ENCODE results near the gene FAM124A. TPM values are rescaled to one million over a fixed set of nuclear protein-coding genes. Genes with fewer than 3 reads are reported as not detected.
"Not testable (repeated sequence)": the region's sequence is repeated elsewhere in the genome, so short reads cannot be mapped to it uniquely, and the experiment has no call there.

FAM124A gene
- total RNA-seq, 1 experiment from 2014 or later, result 0.20 TPM

DNA sequence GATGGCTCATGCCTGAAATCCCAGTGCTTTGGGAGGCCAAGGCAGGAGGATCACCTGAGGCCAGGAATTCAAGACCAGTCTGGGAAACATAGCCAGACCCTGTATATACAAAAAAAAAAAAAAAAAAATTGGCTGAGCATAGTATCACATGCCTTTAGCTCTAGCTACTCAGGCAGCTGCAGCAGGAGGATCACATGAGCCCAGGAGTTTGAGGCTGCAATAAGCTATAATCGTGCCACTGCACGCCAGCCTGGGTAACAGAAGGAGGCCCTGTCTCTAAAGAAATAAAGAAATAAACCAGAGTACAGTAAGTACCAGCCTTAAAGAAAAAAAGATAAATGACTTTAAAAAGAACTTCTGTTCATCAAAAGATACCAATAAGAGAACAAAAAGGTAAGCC is 52.9 kb downstream of the FAM124A start:
- no peaks in the 10 kb centered on the region for H3K27me3 ChIP-seq

DNA sequence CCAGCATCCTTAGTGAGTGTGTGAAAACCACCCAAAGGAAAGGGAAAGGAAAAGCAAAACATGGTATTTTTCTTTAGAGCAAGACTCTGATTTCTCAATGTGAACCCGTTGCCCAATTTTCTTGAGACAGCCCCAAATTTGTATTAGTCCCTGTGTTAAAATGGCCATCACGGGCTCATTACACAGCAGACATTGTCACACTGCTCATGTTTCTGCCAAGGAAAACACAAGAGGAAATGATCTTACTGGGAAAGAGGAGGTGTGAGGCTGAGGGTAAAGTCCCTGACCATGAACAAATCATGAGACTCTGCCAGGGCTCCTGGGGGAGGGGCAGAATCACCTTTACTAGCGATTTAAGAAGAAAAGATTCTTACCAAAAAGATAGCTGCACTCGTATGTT is 54.4 kb downstream of the FAM124A start:
- Histone ChIP-seq H3K9me3 (no peaks in the 10 kb centered on the region), H3K4me3 (no peak overlapping the region), H3K27me3 (no peaks in the 10 kb centered on the region), H3K36me3 (no peaks in the 10 kb centered on the region)
- DNase-seq, result no peak

More for the DNA sequence above, 52.9 kb downstream of the FAM124A start:
- Histone ChIP-seq H3K36me3 (no peaks in the 10 kb centered on the region), H3K9me3 (no peaks in the 10 kb centered on the region), H3K4me3 (no peak overlapping the region)
- no peak for DNase-seq

DNA sequence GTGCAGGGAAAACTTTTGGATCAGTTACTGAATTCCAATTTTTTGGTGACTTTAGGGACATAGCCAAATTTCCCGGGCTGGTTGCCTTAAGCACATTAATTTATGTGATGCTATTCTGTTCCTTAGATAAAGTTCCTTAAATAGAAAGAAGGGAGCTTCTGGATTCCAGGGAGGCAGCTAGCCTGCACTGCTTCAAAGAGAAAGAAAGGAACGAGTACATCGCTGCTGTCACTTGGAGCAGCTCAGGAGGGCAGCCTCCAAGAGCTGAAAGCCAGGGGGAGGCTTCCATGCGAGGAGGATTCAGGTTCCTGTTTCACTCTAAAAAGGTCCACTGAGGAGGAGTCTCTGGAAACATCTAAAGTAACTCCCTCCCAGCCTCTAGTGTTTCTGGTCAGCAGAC is 55.7 kb downstream of the FAM124A start:
- no peaks in the 10 kb centered on the region for H3K9me3 ChIP-seq
- H3K27me3 ChIP-seq, result no peaks in the 10 kb centered on the region
- DNase-seq, result no peak
- no peaks in the 10 kb centered on the region for H3K36me3 ChIP-seq
- H3K4me3 ChIP-seq, result no peak overlapping the region

DNA sequence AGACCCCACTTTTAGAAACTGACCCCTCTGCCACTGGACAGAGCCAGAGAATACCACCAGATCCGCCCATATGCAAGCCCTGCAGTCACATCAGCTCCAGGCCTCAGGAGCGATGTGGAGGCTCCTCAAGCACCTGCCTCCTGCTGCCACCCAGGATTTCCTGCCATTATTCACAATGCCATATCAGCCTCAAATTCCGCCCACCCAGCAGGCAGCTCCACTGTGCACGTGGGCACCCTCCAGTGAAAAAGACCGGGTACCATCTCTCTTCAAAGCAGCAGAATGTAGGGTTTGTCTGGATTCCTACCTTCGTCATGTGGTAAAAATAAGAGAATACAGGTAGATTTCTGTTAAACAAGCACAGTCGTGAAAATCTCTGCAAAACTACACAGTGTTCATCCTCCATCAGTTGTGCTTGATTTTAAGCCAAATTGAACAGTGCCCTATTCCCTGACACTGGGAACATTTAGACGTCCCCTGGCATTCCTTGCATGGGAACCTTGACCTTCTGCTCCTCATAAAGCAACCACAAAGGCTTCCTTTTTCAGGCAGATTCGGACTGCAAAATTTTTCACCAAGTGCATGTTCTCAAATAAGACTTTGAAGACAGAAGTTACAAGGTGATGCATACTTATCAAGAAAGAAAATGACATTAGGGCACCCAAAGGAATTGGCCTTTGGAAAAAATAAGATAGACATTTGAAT is 56.4 kb downstream of the FAM124A start:
- H3K36me3 ChIP-seq, result no peaks in the 10 kb centered on the region
- no peak overlapping the region for H3K4me3 ChIP-seq
- H3K9me3 ChIP-seq, result no peaks in the 10 kb centered on the region
- DNase-seq, result no peak
- no peaks in the 10 kb centered on the region for H3K27me3 ChIP-seq

DNA sequence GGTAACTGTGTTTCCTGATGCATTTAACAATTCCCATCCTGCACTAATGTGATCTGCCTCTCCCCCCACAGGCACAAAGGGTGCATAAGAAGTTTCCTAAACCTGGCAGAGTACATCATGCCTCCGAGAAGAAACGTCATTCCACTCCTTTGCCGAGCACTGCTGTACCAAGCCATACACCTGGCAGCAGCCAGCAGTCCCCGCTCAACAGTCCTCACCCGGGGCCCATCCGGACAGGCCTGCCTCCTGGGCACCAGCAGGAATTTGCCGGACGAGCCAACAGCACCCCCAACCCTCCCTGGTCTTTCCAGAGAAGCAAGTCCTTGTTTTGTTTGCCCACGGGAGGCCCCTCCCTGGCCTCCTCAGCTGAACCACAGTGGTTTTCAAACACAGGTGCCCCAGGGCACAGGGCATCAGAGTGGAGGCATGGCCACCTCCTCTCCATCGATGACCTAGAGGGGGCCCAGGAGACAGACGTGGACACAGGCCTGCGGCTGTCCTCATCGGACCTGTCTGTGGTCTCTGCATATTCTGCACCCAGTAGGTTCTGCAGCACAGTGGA is 58.3 kb downstream of the FAM124A start:
- Histone ChIP-seq H3K4me3 (no peak overlapping the region), H3K36me3 (no peaks in the 10 kb centered on the region), H3K9me3 (no peaks in the 10 kb centered on the region), H3K27me3 (no peaks in the 10 kb centered on the region)
- DNase-seq, result no peak

DNA sequence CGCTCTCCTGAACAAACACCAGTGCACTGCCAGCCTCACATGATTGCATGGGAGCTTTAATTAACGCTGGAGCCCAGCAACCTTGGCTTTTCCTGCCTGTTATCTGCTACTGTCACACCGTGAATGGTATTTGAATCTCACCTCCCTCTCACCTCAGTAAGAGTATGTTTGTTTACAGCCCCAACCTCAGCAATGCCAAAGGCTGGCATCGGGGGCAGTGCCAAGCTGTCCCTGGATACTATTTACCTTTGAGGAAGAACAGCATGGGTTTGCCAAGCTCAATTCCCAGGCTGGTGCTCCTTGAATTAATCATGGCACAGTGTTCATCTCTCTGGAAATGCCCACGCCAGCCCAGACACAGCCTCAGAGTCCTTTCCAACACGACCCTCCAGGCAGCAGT is 60.1 kb downstream of the FAM124A start:
- Histone ChIP-seq H3K36me3 (no peaks in the 10 kb centered on the region), H3K27me3 (no peaks in the 10 kb centered on the region), H3K9me3 (no peaks in the 10 kb centered on the region), H3K4me3 (no peak overlapping the region)
- no peak for DNase-seq

DNA sequence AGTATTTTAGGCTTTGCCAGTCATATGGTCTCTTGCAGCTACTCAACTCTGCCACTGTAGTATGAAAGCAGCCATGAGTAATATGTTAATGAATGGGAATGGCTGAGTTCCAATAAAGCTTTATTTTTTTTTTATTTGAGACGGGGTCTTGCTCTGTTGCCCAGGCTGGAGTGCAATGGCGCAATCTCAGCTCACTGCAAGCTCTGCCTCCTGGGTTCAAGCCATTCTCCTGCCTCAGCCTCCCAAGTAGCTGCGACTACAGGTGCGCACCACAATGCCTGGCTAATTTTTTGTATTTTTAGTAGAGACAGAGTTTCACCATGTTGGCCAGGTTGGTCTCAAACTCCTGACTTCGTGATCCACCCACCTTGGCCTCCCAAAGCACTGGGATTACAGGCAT is 60.7 kb downstream of the FAM124A start:
- not testable (repeated sequence) for H3K9me3 ChIP-seq, H3K36me3 ChIP-seq, DNase-seq, H3K4me3 ChIP-seq, H3K27me3 ChIP-seq

DNA sequence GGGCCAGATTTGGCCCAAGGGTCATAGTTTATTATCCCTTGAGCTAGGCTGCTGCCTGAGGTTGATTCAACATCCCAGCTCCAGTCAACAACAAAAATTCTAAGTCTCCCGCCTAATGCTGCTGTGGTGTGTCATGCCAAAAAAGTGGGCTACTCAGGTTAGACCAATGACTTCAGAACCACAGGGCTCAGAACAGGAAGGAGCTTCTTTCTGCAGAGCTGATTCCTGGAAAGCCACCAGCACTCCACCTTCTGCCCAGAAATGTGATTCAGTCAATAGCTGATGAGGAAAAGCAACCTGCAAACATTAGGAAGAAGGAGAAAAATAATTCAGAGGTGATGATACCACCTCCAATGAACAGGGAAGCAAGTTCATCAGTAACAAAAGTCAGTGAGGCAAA is 61.2 kb downstream of the FAM124A start:
- Histone ChIP-seq H3K4me3 (no peak overlapping the region), H3K36me3 (no peaks in the 10 kb centered on the region), H3K27me3 (no peaks in the 10 kb centered on the region), H3K9me3 (no peaks in the 10 kb centered on the region)
- DNase-seq, result peak; percentile 39

DNA sequence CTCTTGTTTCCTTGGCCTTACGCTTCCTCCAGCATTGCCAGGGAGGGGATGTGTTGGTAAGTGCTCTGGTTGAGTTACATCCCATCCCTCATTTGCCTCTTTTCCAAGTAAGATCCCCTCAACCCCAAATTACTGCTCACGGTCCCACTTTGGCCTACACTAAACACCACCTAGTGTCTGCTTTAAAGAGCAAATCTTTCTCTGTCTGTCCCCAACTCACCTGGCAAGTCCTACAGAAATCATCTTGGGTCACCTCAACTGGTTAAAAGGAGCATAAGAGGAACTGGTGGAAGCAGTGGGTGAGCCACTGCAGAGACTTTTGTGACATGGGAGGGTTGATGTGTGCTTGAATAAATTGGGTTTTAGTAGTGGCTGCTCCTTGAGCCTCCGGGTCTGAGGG is 62.1 kb downstream of the FAM124A start:
- no peaks in the 10 kb centered on the region for H3K36me3 ChIP-seq
- no peaks in the 10 kb centered on the region for H3K9me3 ChIP-seq
- no peak for DNase-seq
- H3K4me3 ChIP-seq, result no peak overlapping the region
- H3K27me3 ChIP-seq, result no peaks in the 10 kb centered on the region

DNA sequence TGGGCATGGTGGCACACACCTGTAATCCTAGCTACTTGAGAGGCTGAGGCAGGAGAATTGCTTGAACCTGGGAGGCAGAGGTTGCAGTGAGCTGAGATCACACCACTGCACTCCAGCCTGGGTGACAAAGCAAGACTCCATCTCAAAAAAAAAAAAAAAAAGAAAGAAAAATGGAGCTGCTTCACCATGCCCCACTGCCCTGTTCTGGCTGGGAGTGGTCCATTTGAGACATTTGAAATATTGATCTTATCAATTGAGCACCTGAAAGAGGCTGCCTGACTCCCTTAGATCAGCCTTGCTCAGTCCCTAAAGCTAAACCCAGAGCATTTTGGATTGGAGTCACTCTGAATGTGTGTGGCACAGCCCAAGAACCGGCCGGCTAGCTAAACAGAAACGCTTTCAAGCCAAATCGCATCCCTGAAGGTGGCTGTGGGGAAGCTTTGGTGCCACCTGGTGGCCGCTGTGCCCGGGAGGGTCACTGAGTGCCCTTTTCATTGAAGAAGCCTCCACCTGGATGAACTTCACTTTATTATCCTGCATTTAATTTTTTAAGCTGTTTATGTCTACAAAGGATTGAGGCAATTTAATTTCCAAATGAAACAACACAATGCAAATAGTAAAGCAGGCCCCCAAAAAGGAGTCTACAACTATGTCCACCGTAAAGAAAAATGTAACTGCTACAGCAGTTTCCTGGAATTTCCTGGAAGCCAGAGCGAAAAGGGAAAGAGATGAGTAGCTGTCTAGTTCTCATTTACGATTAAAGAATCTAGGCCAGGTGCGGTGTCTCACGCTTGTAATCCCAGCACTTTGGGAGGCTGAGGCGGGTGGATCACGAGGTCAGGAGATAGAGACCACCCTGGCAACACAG is 64.2 kb downstream of the FAM124A start:
- DNase-seq, result peak; percentile 54
- Histone ChIP-seq H3K9me3 (no peaks in the 10 kb centered on the region), H3K36me3 (no peaks in the 10 kb centered on the region), H3K27me3 (no peaks in the 10 kb centered on the region), H3K4me3 (no peak overlapping the region)

DNA sequence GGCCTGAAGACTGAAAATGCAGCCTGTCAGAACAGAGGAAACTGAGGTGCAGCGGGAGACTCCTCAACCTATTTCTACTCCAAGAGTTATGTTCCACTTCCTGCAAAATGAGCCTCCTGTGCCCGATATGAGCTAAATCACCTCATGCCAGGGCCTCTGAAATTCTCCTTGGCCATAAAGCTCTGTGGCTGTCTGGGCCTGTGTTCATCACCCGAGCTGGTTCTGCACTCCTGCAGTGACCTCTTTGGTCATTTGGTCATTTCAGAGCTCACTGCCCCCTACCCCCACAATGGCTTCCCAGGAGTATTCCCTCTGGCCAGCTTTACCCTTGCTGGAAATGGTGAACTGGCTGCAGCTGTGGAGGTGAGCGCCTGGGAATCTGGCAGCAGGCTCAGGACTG is 65.6 kb downstream of the FAM124A start:
- no peaks in the 10 kb centered on the region for H3K36me3 ChIP-seq
- H3K27me3 ChIP-seq, result no peaks in the 10 kb centered on the region
- no peak for DNase-seq
- no peaks in the 10 kb centered on the region for H3K9me3 ChIP-seq
- H3K4me3 ChIP-seq, result no peak overlapping the region

DNA sequence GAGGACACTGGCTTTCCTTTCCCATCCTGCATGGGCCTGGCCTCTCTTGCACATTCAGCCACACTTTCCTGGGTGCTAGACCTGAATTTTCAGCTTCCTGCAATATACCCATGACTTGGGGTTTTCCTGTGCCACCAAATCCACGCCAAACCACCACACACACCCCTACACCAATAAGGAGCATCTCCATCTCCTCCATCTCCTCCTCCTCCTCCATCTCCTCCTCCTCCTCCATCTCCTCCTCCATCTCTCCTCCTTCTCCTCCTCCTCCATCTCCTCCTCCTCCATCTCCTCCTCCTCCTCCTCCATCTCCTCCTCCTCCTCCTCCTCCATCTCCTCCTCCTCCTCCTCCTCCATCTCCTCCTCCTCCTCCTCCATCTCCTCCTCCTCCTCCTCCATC is 66.1 kb downstream of the FAM124A start:
- not testable (repeated sequence) for DNase-seq

DNA sequence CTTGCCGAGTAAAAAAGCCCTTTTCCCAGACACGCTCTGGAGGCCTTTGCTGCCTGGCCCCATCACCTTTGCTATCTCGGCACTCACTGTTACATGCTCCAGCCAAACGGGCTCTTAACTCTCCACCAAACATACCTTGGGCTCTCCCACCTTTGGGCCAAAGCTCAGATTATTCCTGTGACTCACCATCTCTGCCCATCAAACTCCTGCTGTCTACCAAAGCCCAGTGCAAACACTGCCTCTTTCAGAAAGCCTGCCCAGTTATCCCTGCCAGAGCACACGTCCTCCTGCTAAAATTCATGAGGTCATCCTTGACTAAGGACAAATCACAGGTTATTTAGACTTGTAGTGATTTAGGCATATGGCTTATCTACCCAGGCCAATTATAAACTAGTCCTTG is 69.1 kb downstream of the FAM124A start:
- no peaks in the 10 kb centered on the region for H3K9me3 ChIP-seq
- H3K27me3 ChIP-seq, result no peaks in the 10 kb centered on the region
- no peaks in the 10 kb centered on the region for H3K36me3 ChIP-seq
- H3K4me3 ChIP-seq, result no peak overlapping the region
- peak; percentile 73 for DNase-seq

More for the DNA sequence above, 66.1 kb downstream of the FAM124A start:
- not testable (repeated sequence) for H3K36me3 ChIP-seq, H3K9me3 ChIP-seq, H3K27me3 ChIP-seq, H3K4me3 ChIP-seq

DNA sequence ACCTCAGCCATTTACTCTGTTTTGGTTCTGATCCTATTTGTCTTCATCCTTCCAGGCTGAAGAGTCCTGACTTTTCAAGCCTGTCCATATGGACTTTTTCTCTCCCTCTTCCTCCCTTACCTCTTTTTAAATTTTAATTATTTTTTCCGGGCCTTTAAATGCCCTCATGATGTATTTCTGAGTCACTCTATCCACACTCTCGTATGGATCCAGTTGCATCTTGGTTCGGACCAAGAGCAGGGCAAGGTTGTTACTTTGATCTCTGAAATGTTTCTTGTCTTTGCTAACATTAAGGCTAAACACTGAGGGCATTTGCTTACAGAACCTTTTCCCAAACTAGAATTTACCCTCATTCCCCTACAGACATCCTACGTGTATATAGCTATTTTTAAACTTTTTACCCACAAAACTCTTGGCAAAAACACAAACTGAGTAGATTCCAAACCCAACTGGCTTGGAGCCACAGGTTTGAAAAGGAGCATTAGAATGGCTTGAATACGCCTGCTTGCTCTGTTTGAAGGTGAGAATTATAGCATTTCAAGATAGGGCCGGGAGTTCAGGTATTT is 69.9 kb downstream of the FAM124A start:
- H3K36me3 ChIP-seq, result no peaks in the 10 kb centered on the region
- no peaks in the 10 kb centered on the region for H3K9me3 ChIP-seq
- H3K4me3 ChIP-seq, result no peak overlapping the region
- H3K27me3 ChIP-seq, result no peaks in the 10 kb centered on the region
- DNase-seq, result no peak

DNA sequence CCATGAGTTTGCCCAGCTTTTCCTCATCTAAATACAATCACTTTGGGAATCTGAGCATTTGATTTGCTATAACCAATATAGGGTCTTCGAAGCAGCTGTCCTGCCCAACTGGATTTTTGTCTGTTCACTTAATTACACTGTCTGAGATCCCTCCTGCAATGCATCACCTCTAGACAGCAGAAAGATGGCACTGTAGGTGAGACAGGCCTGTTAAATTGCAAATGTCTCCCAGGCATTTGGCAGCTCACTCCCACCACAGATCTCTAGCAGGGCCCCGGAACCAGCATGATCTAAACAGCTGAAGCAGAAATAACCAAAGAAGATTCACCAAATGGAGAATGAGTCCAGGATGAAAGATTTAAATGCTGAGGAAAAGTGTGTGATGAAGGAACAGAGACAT is 75.4 kb downstream of the FAM124A start:
- H3K9me3 ChIP-seq, result no peaks in the 10 kb centered on the region
- no peaks in the 10 kb centered on the region for H3K27me3 ChIP-seq
- DNase-seq, result no peak
- H3K36me3 ChIP-seq, result no peaks in the 10 kb centered on the region
- H3K4me3 ChIP-seq, result no peak overlapping the region

DNA sequence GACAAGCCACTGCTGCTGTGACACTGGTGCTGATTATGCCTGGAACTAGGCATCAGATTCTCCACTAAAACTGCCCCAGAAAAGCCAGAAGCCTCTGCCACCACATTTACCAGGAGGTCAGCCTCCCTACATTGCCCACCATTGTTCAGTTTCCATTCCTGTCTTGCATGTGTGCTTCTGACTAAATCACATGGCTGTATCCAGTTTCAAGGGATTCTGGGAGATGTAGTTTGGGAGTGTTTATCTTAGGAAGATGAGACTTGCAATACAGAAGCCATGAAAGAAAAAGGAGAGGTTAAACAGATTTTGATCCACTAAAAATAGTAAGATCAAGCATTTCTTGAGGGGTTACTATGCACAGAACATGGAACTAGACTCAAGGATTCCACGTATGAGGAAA is 76.6 kb downstream of the FAM124A start:
- no peak for DNase-seq

DNA sequence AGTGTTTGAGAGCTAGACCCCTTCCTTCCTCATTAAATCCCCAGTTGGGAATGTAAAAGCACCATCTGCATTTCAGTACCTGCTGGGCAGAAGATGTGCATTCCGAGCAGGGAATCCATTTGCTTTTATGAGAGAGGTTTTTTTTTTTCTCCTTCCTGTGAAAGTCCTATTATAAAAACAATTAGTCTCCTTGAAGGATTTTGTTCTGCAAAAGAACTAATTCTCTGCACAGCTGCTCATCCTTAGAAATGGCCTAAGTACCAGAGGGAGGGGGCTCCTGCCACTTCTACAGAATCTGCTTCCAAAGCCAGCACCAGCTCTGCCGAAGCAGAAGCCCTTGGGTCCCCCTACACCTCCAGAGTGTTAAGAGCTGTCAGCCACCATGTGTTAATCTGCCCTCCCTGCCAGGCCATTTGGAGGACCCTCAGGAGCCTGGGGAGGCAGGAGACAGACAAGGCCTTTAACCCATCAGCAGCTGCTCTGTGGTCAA is 80.9 kb downstream of the FAM124A start:
- no peak overlapping the region for H3K4me3 ChIP-seq
- H3K9me3 ChIP-seq, result no peaks in the 10 kb centered on the region
- H3K36me3 ChIP-seq, result no peaks in the 10 kb centered on the region
- DNase-seq, result no peak
- H3K27me3 ChIP-seq, result no peaks in the 10 kb centered on the region

More for the DNA sequence above, 76.6 kb downstream of the FAM124A start:
- Histone ChIP-seq H3K9me3 (no peaks in the 10 kb centered on the region), H3K4me3 (no peak overlapping the region), H3K36me3 (no peaks in the 10 kb centered on the region), H3K27me3 (no peaks in the 10 kb centered on the region)

All from MG63 (cell line).